Body of pancreas (tissue), 4 donors: ENCODE results near the gene RPTOR.

ENCODE experiments used
- POLR2A ChIP-seq, 3 donors: fragments of 450-650 bp; IDR thresholded peaks; one replicate each; pipeline ENCODE4 v1.6.1; 2016; ENCODE audit warnings: antibody characterized with exemption in 3 of 3, mild to moderate bottlenecking in 2 of 3
- TF ChIP-seq, protein P1 (sequence below), 7 experiments: fragments of 450-650 bp in 4 of 7; fragments of 200-600 bp in 3 of 7; sonication (generic) in 3 of 7; IDR thresholded peaks; one replicate each; pipeline ENCODE4 v1.5.1; 2016 to 2019; ENCODE audit warnings: antibody characterized with exemption in 7 of 7

DNA sequence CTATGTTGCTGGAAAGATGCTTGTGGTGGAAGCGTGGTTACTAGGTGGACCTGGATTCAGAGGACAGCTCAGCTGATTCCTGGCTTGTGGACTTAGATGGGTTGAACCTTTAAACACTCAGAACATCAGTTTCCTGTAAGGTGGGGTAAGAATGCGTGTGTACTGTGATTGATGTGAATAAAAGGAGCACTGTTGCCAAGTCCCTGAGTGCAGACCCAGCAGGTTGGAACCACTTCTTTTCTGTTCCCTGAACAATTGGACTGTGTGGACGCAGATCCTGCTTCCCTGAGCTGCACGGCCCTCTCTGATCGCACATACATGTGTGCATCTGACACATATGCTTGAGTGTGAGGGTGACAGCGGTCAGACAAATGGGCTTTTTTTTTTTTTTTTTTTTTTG is 37.5 kb downstream of the RPTOR start:
- TF ChIP-seq, protein P1, sequence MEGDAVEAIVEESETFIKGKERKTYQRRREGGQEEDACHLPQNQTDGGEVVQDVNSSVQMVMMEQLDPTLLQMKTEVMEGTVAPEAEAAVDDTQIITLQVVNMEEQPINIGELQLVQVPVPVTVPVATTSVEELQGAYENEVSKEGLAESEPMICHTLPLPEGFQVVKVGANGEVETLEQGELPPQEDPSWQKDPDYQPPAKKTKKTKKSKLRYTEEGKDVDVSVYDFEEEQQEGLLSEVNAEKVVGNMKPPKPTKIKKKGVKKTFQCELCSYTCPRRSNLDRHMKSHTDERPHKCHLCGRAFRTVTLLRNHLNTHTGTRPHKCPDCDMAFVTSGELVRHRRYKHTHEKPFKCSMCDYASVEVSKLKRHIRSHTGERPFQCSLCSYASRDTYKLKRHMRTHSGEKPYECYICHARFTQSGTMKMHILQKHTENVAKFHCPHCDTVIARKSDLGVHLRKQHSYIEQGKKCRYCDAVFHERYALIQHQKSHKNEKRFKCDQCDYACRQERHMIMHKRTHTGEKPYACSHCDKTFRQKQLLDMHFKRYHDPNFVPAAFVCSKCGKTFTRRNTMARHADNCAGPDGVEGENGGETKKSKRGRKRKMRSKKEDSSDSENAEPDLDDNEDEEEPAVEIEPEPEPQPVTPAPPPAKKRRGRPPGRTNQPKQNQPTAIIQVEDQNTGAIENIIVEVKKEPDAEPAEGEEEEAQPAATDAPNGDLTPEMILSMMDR (IDR thresholded peaks at IDR 0.05): no peak
- no peak for TF ChIP-seq POLR2A (IDR thresholded peaks at IDR 0.05)
